ENCODE data around the gene GLT6D1.

- TF ChIP-seq ELF1 (CRISPR knock-in tag; IDR thresholded peaks at IDR 0.05) = no peak
- TF ChIP-seq, protein P1, sequence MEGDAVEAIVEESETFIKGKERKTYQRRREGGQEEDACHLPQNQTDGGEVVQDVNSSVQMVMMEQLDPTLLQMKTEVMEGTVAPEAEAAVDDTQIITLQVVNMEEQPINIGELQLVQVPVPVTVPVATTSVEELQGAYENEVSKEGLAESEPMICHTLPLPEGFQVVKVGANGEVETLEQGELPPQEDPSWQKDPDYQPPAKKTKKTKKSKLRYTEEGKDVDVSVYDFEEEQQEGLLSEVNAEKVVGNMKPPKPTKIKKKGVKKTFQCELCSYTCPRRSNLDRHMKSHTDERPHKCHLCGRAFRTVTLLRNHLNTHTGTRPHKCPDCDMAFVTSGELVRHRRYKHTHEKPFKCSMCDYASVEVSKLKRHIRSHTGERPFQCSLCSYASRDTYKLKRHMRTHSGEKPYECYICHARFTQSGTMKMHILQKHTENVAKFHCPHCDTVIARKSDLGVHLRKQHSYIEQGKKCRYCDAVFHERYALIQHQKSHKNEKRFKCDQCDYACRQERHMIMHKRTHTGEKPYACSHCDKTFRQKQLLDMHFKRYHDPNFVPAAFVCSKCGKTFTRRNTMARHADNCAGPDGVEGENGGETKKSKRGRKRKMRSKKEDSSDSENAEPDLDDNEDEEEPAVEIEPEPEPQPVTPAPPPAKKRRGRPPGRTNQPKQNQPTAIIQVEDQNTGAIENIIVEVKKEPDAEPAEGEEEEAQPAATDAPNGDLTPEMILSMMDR (CRISPR knock-in tag; IDR thresholded peaks at IDR 0.05) = no peak
- TF ChIP-seq ZNF768 (CRISPR knock-in tag; IDR thresholded peaks at IDR 0.05) = no peak
- no peak for TF ChIP-seq GPBP1L1 (CRISPR knock-in tag; IDR thresholded peaks at IDR 0.05)
- TF ChIP-seq POLR2A (IDR thresholded peaks at IDR 0.05; ENCODE audit: insufficient read depth in 1 of 2, low read depth in 2 of 2, low read length in 2 of 2) = no peak
- no peak for TF ChIP-seq USF2 (IDR thresholded peaks at IDR 0.05; ENCODE audit: low read depth, low read length)
- TF ChIP-seq USF2 (CRISPR knock-in tag; IDR thresholded peaks at IDR 0.05; ENCODE audit: borderline replicate concordance) = no peak
- no peak for TF ChIP-seq TFE3 (CRISPR knock-in tag; IDR thresholded peaks at IDR 0.05)
- TF ChIP-seq GATAD2A (CRISPR knock-in tag; IDR thresholded peaks at IDR 0.05) = no peak
- TF ChIP-seq JUN (CRISPR knock-in tag; IDR thresholded peaks at IDR 0.05) = no peak
Measured at GRCh38 chr9:135680056-135680455, 40.7 kb upstream of the GLT6D1 start.
